Skeletal muscle satellite cell (primary cell): ENCODE data around the gene TMC8. TPM values are rescaled to one million over a fixed set of nuclear protein-coding genes. Genes with fewer than 3 reads are reported as not detected.
A peak's percentile ranks its signal among the peaks of the same experiment; 100 is the strongest.
"Not testable (repeated sequence)": the region's sequence is repeated elsewhere in the genome, so short reads cannot be mapped to it uniquely, and the experiment has no call there.

Experiments
- H3K27me3 ChIP-seq: 2 replicates; pipeline ENCODE4 v1.7.0; 2013; ENCODE audit warnings: low read length; ENCODE audit not compliant: control insufficient read depth, insufficient read depth
- H3K36me3 ChIP-seq: 2 replicates; pipeline ENCODE4 v1.7.0; 2013; ENCODE audit warnings: mild to moderate bottlenecking, control low read depth, low read length; ENCODE audit not compliant: insufficient read depth
- H3K4me1 ChIP-seq: 2 replicates; pipeline ENCODE4 v1.7.0; 2013; ENCODE audit warnings: low read length; ENCODE audit not compliant: control insufficient read depth, insufficient read depth
- H3K4me2 ChIP-seq: 2 replicates; pipeline ENCODE4 v1.7.0; 2013; ENCODE audit warnings: mild to moderate bottlenecking, low read length
- H3K4me3 ChIP-seq: 2 replicates; pipeline ENCODE4 v1.7.0; 2013; ENCODE audit warnings: low read length
- H3K9ac ChIP-seq: 2 replicates; pipeline ENCODE4 v1.7.0; 2013; ENCODE audit warnings: mild to moderate bottlenecking, low read depth, low read length, moderate library complexity
- H3K9me3 ChIP-seq: replicated peaks from 2 replicates; pipeline ENCODE4 v1.7.0; 2013; ENCODE audit warnings: mild to moderate bottlenecking, control low read depth, low read length
- total RNA-seq: library from RNA; depleted of rRNA; stranded (reverse); fragments of >200 nt; gene quantifications from 2 replicates; pipeline ENCODE4 v1.2.3, GENCODE V29; 2012; rRNA removed

TMC8 gene
- total RNA-seq: not detected in 2 replicates

- Histone ChIP-seq H3K4me1 (peaks cover 18% of the 10 kb centered on the region), H3K4me2 (peak within 1 kb of the TSS; percentile 29), H3K4me3 (no peak within 1 kb of the TSS), H3K9ac (no peak within 1 kb of the TSS), H3K27me3 (peaks cover 62% of the 10 kb centered on the region), H3K9me3 (no peaks in the 10 kb centered on the region), H3K36me3 (no peaks in the 10 kb centered on the region)
These were observed at the start of gene TMC8 for GRCh38 chr17:78130437-78131101. Gene TMC8, plus strand, starts transcription at chr17:78130771. Its CDS starts 818 bp downstream, at chr17:78131589.

GRCh38 chr17:78081551-78081950 is 49.0 kb upstream of the TMC8 start:
- Histone ChIP-seq H3K4me2 (no peak overlapping the region), H3K27me3 (no peaks in the 10 kb centered on the region), H3K4me3 (no peak overlapping the region), H3K9me3 (no peaks in the 10 kb centered on the region), H3K9ac (no peak overlapping the region), H3K36me3 (peaks cover 30% of the 10 kb centered on the region), H3K4me1 (no peaks in the 10 kb centered on the region)

GRCh38 chr17:78082355-78082872 is 48.2 kb upstream of the TMC8 start:
- H3K27me3 ChIP-seq, H3K9me3 ChIP-seq, H3K9ac ChIP-seq, H3K4me3 ChIP-seq, H3K4me1 ChIP-seq, H3K4me2 ChIP-seq: not testable (repeated sequence)
- H3K36me3 ChIP-seq: peaks cover 29% of the 10 kb centered on the region

GRCh38 chr17:78082988-78083387 is 47.6 kb upstream of the TMC8 start:
- no peak overlapping the region for H3K9ac ChIP-seq
- no peak overlapping the region for H3K4me3 ChIP-seq
- H3K27me3 ChIP-seq: no peaks in the 10 kb centered on the region
- H3K9me3 ChIP-seq: no peaks in the 10 kb centered on the region
- no peak overlapping the region for H3K4me2 ChIP-seq
- peaks cover 28% of the 10 kb centered on the region for H3K36me3 ChIP-seq
- no peaks in the 10 kb centered on the region for H3K4me1 ChIP-seq

GRCh38 chr17:78086740-78087139 is 43.8 kb upstream of the TMC8 start:
- H3K4me1 ChIP-seq: no peaks in the 10 kb centered on the region
- H3K4me2 ChIP-seq: no peak overlapping the region
- H3K36me3 ChIP-seq: peaks cover 24% of the 10 kb centered on the region
- H3K27me3 ChIP-seq: no peaks in the 10 kb centered on the region
- H3K4me3 ChIP-seq: no peak overlapping the region
- H3K9ac ChIP-seq: no peak overlapping the region
- no peaks in the 10 kb centered on the region for H3K9me3 ChIP-seq

GRCh38 chr17:78088529-78088928 is 42.0 kb upstream of the TMC8 start:
- H3K9me3 ChIP-seq: no peaks in the 10 kb centered on the region
- no peak overlapping the region for H3K9ac ChIP-seq
- H3K36me3 ChIP-seq: peaks cover 33% of the 10 kb centered on the region
- no peak overlapping the region for H3K4me2 ChIP-seq
- H3K4me3 ChIP-seq: no peak overlapping the region
- H3K4me1 ChIP-seq: no peaks in the 10 kb centered on the region
- H3K27me3 ChIP-seq: no peaks in the 10 kb centered on the region

GRCh38 chr17:78089576-78090281 is 40.8 kb upstream of the TMC8 start:
- Histone ChIP-seq H3K4me3 (no peak overlapping the region), H3K9ac (no peak overlapping the region), H3K4me2 (no peak overlapping the region), H3K9me3 (no peaks in the 10 kb centered on the region), H3K4me1 (no peaks in the 10 kb centered on the region), H3K27me3 (no peaks in the 10 kb centered on the region), H3K36me3 (peaks cover 38% of the 10 kb centered on the region)

GRCh38 chr17:78092794-78093324 is 37.7 kb upstream of the TMC8 start:
- Histone ChIP-seq H3K9me3 (no peaks in the 10 kb centered on the region), H3K4me2 (no peak overlapping the region), H3K4me1 (no peaks in the 10 kb centered on the region), H3K4me3 (no peak overlapping the region), H3K27me3 (no peaks in the 10 kb centered on the region), H3K9ac (no peak overlapping the region), H3K36me3 (peaks cover 37% of the 10 kb centered on the region)

- H3K4me2 ChIP-seq: no peak overlapping the region
- H3K4me1 ChIP-seq: no peaks in the 10 kb centered on the region
- no peaks in the 10 kb centered on the region for H3K9me3 ChIP-seq
- H3K9ac ChIP-seq: no peak overlapping the region
- H3K36me3 ChIP-seq: peaks cover 41% of the 10 kb centered on the region
- no peaks in the 10 kb centered on the region for H3K27me3 ChIP-seq
- H3K4me3 ChIP-seq: no peak overlapping the region
These were observed 35.5 kb upstream of the TMC8 start for GRCh38 chr17:78095035-78095434.

GRCh38 chr17:78096093-78096492 is 34.5 kb upstream of the TMC8 start:
- Histone ChIP-seq H3K4me3 (no peak overlapping the region), H3K4me2 (no peak overlapping the region), H3K4me1 (no peaks in the 10 kb centered on the region), H3K9ac (no peak overlapping the region), H3K36me3 (peaks cover 35% of the 10 kb centered on the region), H3K9me3 (no peaks in the 10 kb centered on the region), H3K27me3 (no peaks in the 10 kb centered on the region)

GRCh38 chr17:78101112-78101511 is 29.5 kb upstream of the TMC8 start:
- Histone ChIP-seq H3K4me1 (no peaks in the 10 kb centered on the region), H3K27me3 (no peaks in the 10 kb centered on the region), H3K36me3 (peaks cover 22% of the 10 kb centered on the region), H3K9me3 (no peaks in the 10 kb centered on the region), H3K4me2 (no peak overlapping the region), H3K4me3 (no peak overlapping the region), H3K9ac (no peak overlapping the region)
